Activated CD8-positive, alpha-beta memory T cell treated with anti-CD3 and anti-CD28 coated beads for 36 hours (primary cell): ENCODE data around the gene ADGRF1. TPM values are rescaled to one million over a fixed set of nuclear protein-coding genes. Genes with fewer than 3 reads are reported as not detected.
"Not testable (repeated sequence)": the region's sequence is repeated elsewhere in the genome, so short reads cannot be mapped to it uniquely, and the experiment has no call there.

Source experiments
- CTCF ChIA-PET: fragments of 350-600 bp; sonication (Branson Sonifier 250); formaldehyde crosslinking; loops from one replicate; lab custom pipeline; 2021; ENCODE audit warnings: antibody characterized with exemption; lab: Charles Lee
- POLR2A ChIA-PET: fragments of 350-600 bp; sonication (Branson Sonifier 250); formaldehyde crosslinking; loops from one replicate; lab custom pipeline; 2021; ENCODE audit warnings: antibody characterized with exemption; lab: Charles Lee
- total RNA-seq, 2 experiments: library from RNA; stranded (reverse); gene quantifications; one replicate each; pipeline ENCODE4 v1.2.3, GENCODE V29; 2021

Gene ADGRF1
- total RNA-seq, 2 experiments from 2014 or later, result not detected

- ChIA-PET CTCF (no interaction called here), POLR2A (no interaction called here)
Measured at GRCh38 chr6:47064274-47064673, 22.1 kb upstream of the ADGRF1 start.

GRCh38 chr6:47062346-47062745 is 20.2 kb upstream of the ADGRF1 start:
- ChIA-PET CTCF (no interaction called here), POLR2A (no interaction called here)

GRCh38 chr6:47061309-47062300 is 19.5 kb upstream of the ADGRF1 start:
- ChIA-PET POLR2A (no interaction called here), CTCF (no interaction called here)

GRCh38 chr6:47059216-47059885 is 17.2 kb upstream of the ADGRF1 start:
- CTCF ChIA-PET, result no interaction called here
- POLR2A ChIA-PET, result no interaction called here

- ChIA-PET POLR2A (no interaction called here), CTCF (no interaction called here)
Measured at GRCh38 chr6:47057830-47058540, 15.9 kb upstream of the ADGRF1 start.

- POLR2A ChIA-PET, result no interaction called here
Measured at GRCh38 chr6:47056832-47057231, 14.7 kb upstream of the ADGRF1 start.

GRCh38 chr6:47054302-47054701 is 12.2 kb upstream of the ADGRF1 start:
- POLR2A ChIA-PET, result not testable (repeated sequence)

More at GRCh38 chr6:47056832-47057231, 14.7 kb upstream of the ADGRF1 start:
- CTCF ChIA-PET, result no interaction called here

GRCh38 chr6:47048638-47049037 is 6.5 kb upstream of the ADGRF1 start:
- CTCF ChIA-PET, result interaction anchor here (1.4 kb wide), 1 partner anchor 200 kb away, joined by 3 read pairs; no protein-coding TSS in a partner anchor

More at GRCh38 chr6:47054302-47054701, 12.2 kb upstream of the ADGRF1 start:
- CTCF ChIA-PET, result not testable (repeated sequence)

GRCh38 chr6:47047479-47048407 is 5.6 kb upstream of the ADGRF1 start:
- CTCF ChIA-PET, result interaction anchor here (0.6 to 1.4 kb wide), 4 partner anchors 13 to 918 kb away, joined by 3 to 4 read pairs (median 3); partner anchors contain the start of gene ENPP4
- POLR2A ChIA-PET, result no interaction called here

More at GRCh38 chr6:47048638-47049037, 6.5 kb upstream of the ADGRF1 start:
- POLR2A ChIA-PET, result no interaction called here

- CTCF ChIA-PET, result interaction anchor here (0.6 to 0.9 kb wide), 4 partner anchors 13 to 917 kb away, joined by 3 to 4 read pairs (median 3); partner anchors contain the start of gene ENPP4
- POLR2A ChIA-PET, result no interaction called here
Measured at GRCh38 chr6:47047097-47047478, 5.0 kb upstream of the ADGRF1 start.

GRCh38 chr6:47044397-47044796 is 2.3 kb upstream of the ADGRF1 start:
- ChIA-PET POLR2A (no interaction called here), CTCF (no interaction called here)

GRCh38 chr6:47043286-47043685 is 1.2 kb upstream of the ADGRF1 start:
- ChIA-PET CTCF (no interaction called here), POLR2A (no interaction called here)

GRCh38 chr6:47041741-47042140 is 391 bp downstream of the ADGRF1 start:
- POLR2A ChIA-PET, result no interaction called here

GRCh38 chr6:47034926-47035325 is 7.2 kb downstream of the ADGRF1 start:
- ChIA-PET CTCF (interaction anchor here (1.8 kb wide), 1 partner anchor 12 kb away, joined by 4 read pairs; no protein-coding TSS in a partner anchor), POLR2A (no interaction called here)

More at GRCh38 chr6:47041741-47042140, 391 bp downstream of the ADGRF1 start:
- CTCF ChIA-PET, result no interaction called here

- POLR2A ChIA-PET, result no interaction called here
- CTCF ChIA-PET, result interaction anchor here (1.8 kb wide), 1 partner anchor 13 kb away, joined by 4 read pairs; no protein-coding TSS in a partner anchor
Measured at GRCh38 chr6:47034421-47034820, 7.7 kb downstream of the ADGRF1 start.

- POLR2A ChIA-PET, result no interaction called here
- CTCF ChIA-PET, result interaction anchor here (0.6 to 1.8 kb wide), 2 partner anchors 14 kb away, joined by 3 to 4 read pairs; no protein-coding TSS in a partner anchor
Measured at GRCh38 chr6:47032974-47033765, 9.0 kb downstream of the ADGRF1 start.

GRCh38 chr6:47031656-47032055 is 10.5 kb downstream of the ADGRF1 start:
- CTCF ChIA-PET, result no interaction called here
- POLR2A ChIA-PET, result no interaction called here
